Measurements from ENCODE around the gene PRAMEF20.
"Not testable (repeated sequence)": the region's sequence is repeated elsewhere in the genome, so short reads cannot be mapped to it uniquely, and the experiment has no call there.

Gene PRAMEF20

DNA sequence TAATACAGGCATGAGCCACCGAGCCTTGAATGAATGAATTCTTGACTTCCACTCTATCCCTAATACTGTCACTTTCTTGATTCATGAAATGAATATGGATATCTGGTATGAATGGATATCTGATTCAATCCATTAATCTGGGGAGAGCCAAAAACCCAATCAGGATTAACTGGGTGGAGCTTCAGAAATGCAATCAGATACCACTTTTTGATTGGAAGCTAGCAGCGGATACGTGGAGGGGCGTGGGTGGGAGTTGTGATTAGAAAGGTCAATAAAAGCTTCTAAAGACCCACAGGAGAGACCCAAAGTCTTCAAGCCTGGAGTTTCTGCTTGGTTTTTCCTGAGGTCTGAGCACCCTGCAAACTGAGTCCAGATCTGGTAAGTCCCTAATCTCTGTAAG, at the start of gene PRAMEF20:
Gene PRAMEF20 (plus strand): TSS at position 301 of the 400 bp plus-strand sequence. CDS start 5,905 bp downstream, outside the sequence.
- not testable (repeated sequence) for H3K9me3 ChIP-seq (ENCODE audit: insufficient read depth, low read length); DNase-seq (ENCODE audit: low read depth, low spot score); H3K9ac ChIP-seq (ENCODE audit: insufficient read length, low read depth); H3K4me1 ChIP-seq (ENCODE audit: insufficient read depth, insufficient read length); H3K36me3 ChIP-seq (ENCODE audit: insufficient read depth, insufficient read length, low read length); H3K4me3 ChIP-seq (ENCODE audit: insufficient read length, low read depth); H3K27me3 ChIP-seq (ENCODE audit: insufficient read depth, insufficient read length)

DNA sequence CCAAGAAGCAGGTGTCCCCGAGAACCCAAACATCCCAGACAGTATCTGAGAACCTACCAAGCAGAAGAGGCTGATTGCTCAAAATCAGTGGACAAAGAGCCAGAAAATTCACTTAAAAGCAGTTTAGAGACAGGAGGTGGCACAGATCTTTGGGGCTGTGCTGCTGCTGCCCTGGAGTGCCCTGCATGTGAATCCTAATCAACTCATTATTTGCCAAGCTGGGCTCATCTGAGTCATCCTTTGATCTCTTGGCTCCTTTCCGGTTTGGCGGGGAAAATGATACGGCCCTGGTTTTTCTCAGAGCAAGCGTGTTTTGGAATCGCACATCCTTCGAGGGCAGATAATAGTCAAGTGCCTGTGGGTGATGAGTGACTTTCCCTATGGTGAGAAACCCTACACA, 47.9 kb upstream of the PRAMEF20 start:
- not testable (repeated sequence) for DNase-seq (ENCODE audit: low read depth, low spot score); H3K36me3 ChIP-seq (ENCODE audit: insufficient read depth, insufficient read length, low read length); H3K4me1 ChIP-seq (ENCODE audit: insufficient read depth, insufficient read length); H3K9me3 ChIP-seq (ENCODE audit: insufficient read depth, low read length); H3K27me3 ChIP-seq (ENCODE audit: insufficient read depth, insufficient read length); H3K9ac ChIP-seq (ENCODE audit: insufficient read length, low read depth); H3K4me3 ChIP-seq (ENCODE audit: insufficient read length, low read depth)

DNA sequence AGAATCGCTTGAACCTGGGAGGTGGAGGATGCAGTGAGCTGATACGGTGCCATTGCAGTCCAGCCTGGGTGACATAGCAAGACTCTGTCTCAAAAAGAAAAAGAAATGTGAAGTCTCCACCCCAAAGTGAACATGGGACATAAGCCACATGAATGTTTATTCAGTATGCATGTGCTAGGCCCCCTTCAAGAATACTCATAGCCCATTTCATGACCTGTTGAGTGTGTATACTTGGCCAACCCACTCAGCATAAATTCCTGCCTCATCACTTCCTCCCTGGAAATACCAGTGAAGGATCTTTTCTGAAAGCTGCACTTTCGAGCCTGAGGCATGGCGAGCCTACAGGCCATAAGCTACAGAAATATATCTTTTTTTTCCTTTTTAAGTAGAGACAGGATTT, 45.3 kb upstream of the PRAMEF20 start:
- not testable (repeated sequence) for H3K9ac ChIP-seq (ENCODE audit: insufficient read length, low read depth); H3K9me3 ChIP-seq (ENCODE audit: insufficient read depth, low read length); H3K36me3 ChIP-seq (ENCODE audit: insufficient read depth, insufficient read length, low read length); DNase-seq (ENCODE audit: low read depth, low spot score); H3K4me3 ChIP-seq (ENCODE audit: insufficient read length, low read depth); H3K27me3 ChIP-seq (ENCODE audit: insufficient read depth, insufficient read length); H3K4me1 ChIP-seq (ENCODE audit: insufficient read depth, insufficient read length)

GRCh38 chr1:13366536-13366935, 43.7 kb upstream of the PRAMEF20 start:
- H3K4me1 ChIP-seq (ENCODE audit: insufficient read depth, insufficient read length); DNase-seq (ENCODE audit: low read depth, low spot score); H3K9me3 ChIP-seq (ENCODE audit: insufficient read depth, low read length); H3K4me3 ChIP-seq (ENCODE audit: insufficient read length, low read depth); H3K9ac ChIP-seq (ENCODE audit: insufficient read length, low read depth); H3K27me3 ChIP-seq (ENCODE audit: insufficient read depth, insufficient read length); H3K36me3 ChIP-seq (ENCODE audit: insufficient read depth, insufficient read length, low read length): not testable (repeated sequence)

DNA sequence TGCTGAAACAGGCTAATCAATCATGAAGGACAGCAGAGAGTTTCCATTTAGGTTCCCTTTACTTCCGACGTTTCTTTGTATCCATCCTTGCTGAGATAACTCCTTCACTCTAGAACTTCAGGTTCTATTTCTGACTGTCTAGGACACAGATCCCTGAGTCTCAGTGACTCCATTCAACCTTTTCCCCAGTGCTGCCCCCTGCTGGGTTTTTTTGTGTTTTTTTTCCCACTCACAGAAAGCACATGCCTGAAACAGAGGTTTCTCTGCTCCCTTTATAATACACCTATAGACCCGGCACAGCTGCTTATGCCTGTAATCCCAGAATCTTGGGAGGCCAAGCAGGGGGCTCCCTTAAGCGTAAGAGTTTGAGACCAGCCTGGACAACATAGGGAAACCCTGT, 41.7 kb upstream of the PRAMEF20 start:
- not testable (repeated sequence) for DNase-seq (ENCODE audit: low read depth, low spot score); H3K36me3 ChIP-seq (ENCODE audit: insufficient read depth, insufficient read length, low read length); H3K9me3 ChIP-seq (ENCODE audit: insufficient read depth, low read length)

GRCh38 chr1:13378983-13379382, 31.3 kb upstream of the PRAMEF20 start:
- H3K36me3 ChIP-seq (ENCODE audit: insufficient read depth, insufficient read length, low read length); H3K4me3 ChIP-seq (ENCODE audit: insufficient read length, low read depth); DNase-seq (ENCODE audit: low read depth, low spot score); H3K27me3 ChIP-seq (ENCODE audit: insufficient read depth, insufficient read length); H3K4me1 ChIP-seq (ENCODE audit: insufficient read depth, insufficient read length); H3K9ac ChIP-seq (ENCODE audit: insufficient read length, low read depth); H3K9me3 ChIP-seq (ENCODE audit: insufficient read depth, low read length): not testable (repeated sequence)

More for the DNA sequence above, 41.7 kb upstream of the PRAMEF20 start:
- H3K4me3 ChIP-seq (ENCODE audit: insufficient read length, low read depth); H3K4me1 ChIP-seq (ENCODE audit: insufficient read depth, insufficient read length); H3K27me3 ChIP-seq (ENCODE audit: insufficient read depth, insufficient read length); H3K9ac ChIP-seq (ENCODE audit: insufficient read length, low read depth): not testable (repeated sequence)

DNA sequence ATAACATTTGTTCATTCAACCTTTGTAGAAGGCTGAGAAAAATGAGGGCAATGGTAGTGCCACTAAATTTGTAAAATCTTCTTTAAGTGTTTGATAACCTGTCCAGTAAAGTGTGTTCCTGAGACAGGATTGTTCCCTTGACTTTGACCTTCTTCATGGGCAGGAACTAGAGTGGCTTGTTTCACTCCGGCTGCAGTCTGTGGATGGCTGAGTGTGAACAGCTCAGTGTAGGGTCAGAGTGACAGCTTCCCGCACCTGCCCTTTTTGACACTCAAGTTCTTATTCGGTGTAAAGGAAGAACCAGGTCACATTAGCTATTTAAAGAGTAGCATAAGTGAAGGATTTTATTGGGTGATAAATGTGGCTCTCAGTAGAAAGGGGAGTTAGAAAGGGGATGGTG, 29.9 kb upstream of the PRAMEF20 start:
- H3K27me3 ChIP-seq (ENCODE audit: insufficient read depth, insufficient read length); H3K9ac ChIP-seq (ENCODE audit: insufficient read length, low read depth); H3K4me3 ChIP-seq (ENCODE audit: insufficient read length, low read depth); H3K9me3 ChIP-seq (ENCODE audit: insufficient read depth, low read length); DNase-seq (ENCODE audit: low read depth, low spot score); H3K4me1 ChIP-seq (ENCODE audit: insufficient read depth, insufficient read length); H3K36me3 ChIP-seq (ENCODE audit: insufficient read depth, insufficient read length, low read length): not testable (repeated sequence)

DNA sequence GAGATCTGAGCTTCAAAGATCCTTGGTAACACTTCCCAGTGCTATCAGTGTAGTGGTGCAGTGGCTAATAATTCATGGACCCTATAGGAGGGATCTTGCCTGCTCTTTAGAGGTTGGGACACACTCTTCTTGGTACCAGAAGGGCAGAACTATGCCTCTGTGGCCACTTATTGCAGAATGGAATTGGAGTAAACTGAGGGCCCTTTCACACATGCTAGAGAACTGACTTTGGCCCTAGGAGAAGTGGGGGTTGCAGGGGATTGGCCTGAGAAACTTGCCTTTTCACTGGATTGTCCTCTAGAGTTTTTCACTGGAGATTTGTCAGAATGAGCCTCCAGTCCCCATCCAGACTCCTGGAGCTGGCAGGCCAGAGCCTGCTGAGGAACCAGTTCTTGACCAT, 20.9 kb upstream of the PRAMEF20 start, which contains the start of gene PRAMEF17:
Gene PRAMEF17 (plus strand): TSS at position 301 of the 400 bp plus-strand sequence. CDS start 26 bp downstream, at position 327.
- H3K4me3 ChIP-seq (ENCODE audit: insufficient read length, low read depth); H3K4me1 ChIP-seq (ENCODE audit: insufficient read depth, insufficient read length); H3K27me3 ChIP-seq (ENCODE audit: insufficient read depth, insufficient read length); H3K9ac ChIP-seq (ENCODE audit: insufficient read length, low read depth); H3K9me3 ChIP-seq (ENCODE audit: insufficient read depth, low read length); DNase-seq (ENCODE audit: low read depth, low spot score); H3K36me3 ChIP-seq (ENCODE audit: insufficient read depth, insufficient read length, low read length): not testable (repeated sequence)

GRCh38 chr1:13393004-13393403, 17.2 kb upstream of the PRAMEF20 start:
- not testable (repeated sequence) for H3K4me1 ChIP-seq (ENCODE audit: insufficient read depth, insufficient read length); H3K36me3 ChIP-seq (ENCODE audit: insufficient read depth, insufficient read length, low read length); H3K9me3 ChIP-seq (ENCODE audit: insufficient read depth, low read length); DNase-seq (ENCODE audit: low read depth, low spot score); H3K27me3 ChIP-seq (ENCODE audit: insufficient read depth, insufficient read length); H3K9ac ChIP-seq (ENCODE audit: insufficient read length, low read depth); H3K4me3 ChIP-seq (ENCODE audit: insufficient read length, low read depth)

GRCh38 chr1:13394761-13395160, 15.5 kb upstream of the PRAMEF20 start:
- H3K4me3 ChIP-seq (ENCODE audit: insufficient read length, low read depth); H3K36me3 ChIP-seq (ENCODE audit: insufficient read depth, insufficient read length, low read length); H3K9ac ChIP-seq (ENCODE audit: insufficient read length, low read depth); H3K4me1 ChIP-seq (ENCODE audit: insufficient read depth, insufficient read length); H3K27me3 ChIP-seq (ENCODE audit: insufficient read depth, insufficient read length); DNase-seq (ENCODE audit: low read depth, low spot score); H3K9me3 ChIP-seq (ENCODE audit: insufficient read depth, low read length): not testable (repeated sequence)

DNA sequence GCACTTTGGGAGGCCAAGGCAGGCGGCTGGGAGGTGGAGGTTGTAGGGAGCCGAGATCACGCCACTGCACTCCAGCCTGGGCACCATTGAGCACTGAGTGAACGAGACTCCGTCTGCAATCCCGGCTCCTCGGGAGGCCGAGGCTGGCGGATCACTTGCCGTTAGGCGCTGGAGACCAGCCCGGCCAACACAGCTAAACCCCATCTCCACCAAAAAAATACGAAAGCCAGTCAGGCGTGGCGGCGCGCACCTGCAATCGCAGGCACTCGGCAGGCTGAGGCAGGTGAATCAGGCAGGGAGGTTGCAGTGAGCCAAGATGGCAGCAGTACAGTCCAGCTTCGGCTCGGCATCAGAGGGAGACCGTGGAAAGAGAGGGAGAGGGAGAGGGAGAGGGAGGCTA, 14.9 kb upstream of the PRAMEF20 start:
- not testable (repeated sequence) for H3K9me3 ChIP-seq (ENCODE audit: insufficient read depth, low read length); H3K4me3 ChIP-seq (ENCODE audit: insufficient read length, low read depth); DNase-seq (ENCODE audit: low read depth, low spot score); H3K36me3 ChIP-seq (ENCODE audit: insufficient read depth, insufficient read length, low read length); H3K9ac ChIP-seq (ENCODE audit: insufficient read length, low read depth); H3K27me3 ChIP-seq (ENCODE audit: insufficient read depth, insufficient read length); H3K4me1 ChIP-seq (ENCODE audit: insufficient read depth, insufficient read length)

Measured in NT2/D1 (cell line).